Stimulated activated CD8-positive, alpha-beta memory T cell treated with anti-CD3 and anti-CD28 coated beads, Interleukin-4, amount 100 ng/mL, for 1 hour (primary cell): Measurements from ENCODE around the gene AGO4.

Experiments used
- DNase-seq, 2 donors: peaks; one replicate each; pipeline ENCODE4 v3.0.0-alpha.2; 2020; ENCODE audit warnings: low read depth in 2 of 2, low spot score in 1 of 2

Gene AGO4

DNA sequence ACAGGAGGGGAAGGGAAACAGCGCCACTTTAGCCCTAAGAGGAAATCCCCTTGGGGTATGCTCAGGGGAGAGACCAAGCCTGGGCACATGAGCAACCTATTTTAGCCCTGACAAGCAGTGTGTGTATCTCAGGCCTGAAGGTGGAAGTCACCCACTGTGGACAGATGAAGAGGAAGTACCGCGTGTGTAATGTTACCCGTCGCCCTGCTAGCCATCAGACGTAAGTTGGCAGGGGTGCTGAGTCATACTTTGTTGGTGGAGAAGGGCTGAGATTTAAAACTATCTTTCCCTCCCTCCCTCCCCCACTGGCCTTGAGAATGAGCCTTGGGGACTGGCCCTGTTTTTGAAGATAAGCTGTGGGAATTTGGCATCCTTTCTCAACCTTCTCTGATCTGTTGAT lies 86.4 kb downstream of the AGO4 start:
- DNase-seq: no peak

DNA sequence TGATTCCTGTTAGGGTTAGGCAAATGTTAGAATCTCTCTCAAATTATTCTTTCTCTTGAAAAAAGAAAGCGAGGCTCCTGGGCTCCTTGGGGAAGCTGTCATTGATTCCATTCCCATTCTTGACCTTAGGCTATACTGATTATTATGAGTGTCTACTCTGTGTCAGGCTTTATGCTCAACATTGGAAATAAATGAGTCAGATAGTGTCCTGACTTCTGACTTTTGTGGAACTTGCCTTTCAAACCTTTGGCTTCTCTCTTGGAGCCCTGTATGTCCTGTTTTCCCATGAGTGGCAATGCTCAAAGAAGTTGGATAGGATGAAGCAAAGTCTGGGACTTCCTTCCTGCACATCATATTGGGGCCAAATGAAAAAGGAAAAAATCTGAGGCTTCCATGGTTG lies 86.8 kb downstream of the AGO4 start:
- DNase-seq: no peak

DNA sequence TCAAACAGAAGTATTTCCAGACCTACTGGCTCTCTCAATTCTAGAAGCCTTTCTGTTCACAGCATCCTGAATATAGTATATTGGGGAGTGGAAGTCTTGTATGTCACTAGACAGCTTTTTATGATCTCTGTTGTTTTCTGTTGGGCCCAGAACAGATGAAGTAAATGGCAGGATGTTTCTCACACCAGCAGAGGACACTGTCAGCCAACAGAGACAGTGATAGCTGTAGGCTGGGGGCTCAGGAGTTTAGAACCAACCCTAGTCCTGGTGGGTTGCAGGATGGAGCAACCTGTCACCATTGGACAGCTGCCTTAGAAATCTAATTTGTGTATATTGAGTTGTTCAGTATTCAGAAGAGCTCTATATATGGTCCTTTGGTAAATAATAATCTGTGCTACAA lies 92.1 kb downstream of the AGO4 start:
- no peak for DNase-seq

DNA sequence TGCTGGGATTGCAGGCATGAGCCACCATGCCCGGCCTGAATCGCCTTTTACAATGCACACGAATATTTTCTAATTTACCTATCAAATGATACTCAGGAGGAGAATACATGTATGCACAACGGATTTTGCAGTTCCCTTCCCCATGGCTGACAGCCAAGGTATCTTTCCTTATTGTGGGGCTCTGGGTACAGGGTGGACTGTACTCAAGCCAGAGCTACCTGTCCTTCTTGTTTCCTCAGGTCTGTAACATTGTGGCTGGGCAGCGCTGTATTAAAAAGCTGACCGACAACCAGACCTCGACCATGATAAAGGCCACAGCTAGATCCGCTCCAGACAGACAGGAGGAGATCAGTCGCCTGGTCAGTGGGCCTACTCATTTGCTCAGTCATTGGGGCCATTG lies 93.4 kb downstream of the AGO4 start:
- DNase-seq: no peak

DNA sequence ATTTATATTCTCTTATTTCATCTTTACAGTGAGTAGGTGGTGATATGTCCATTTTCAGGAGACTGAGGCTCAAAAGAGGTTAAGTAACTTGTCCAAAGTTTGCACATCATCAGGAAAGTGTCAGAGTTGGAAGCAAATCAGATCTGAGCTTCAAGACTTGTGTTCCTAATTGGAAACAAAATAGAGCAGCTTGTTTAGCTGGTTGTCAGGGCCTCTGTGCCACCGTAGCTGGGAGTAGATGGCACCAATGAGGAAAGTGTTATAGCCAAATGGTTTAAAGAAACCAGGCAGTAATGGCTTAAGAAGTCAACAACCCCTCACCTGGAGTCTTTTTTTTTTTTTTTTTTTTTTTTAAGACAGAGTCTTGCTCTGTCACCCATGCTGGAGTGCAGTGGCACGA lies 94.9 kb downstream of the AGO4 start:
- DNase-seq: no peak
